ENCODE measurements around the gene SBF2. TPM values are rescaled to one million over a fixed set of nuclear protein-coding genes. Genes with fewer than 3 reads are reported as not detected.

SBF2 gene
- total RNA-seq, 2 experiments from 2014 or later: 7.0 to 7.1 TPM

- no peaks in the 10 kb centered on the region for H3K36me3 Mint-ChIP-seq
- ChIA-PET CTCF (interaction anchor here (0.9 to 1.7 kb wide), 4 partner anchors 9 to 52 kb away, joined by 3 to 7 read pairs (median 4); partner anchors contain the start of gene ADM), POLR2A (no interaction called here)
- H3K27me3 Mint-ChIP-seq: peaks cover 24% of the 10 kb centered on the region
- no peak for DNase-seq
- peaks cover 2% of the 10 kb centered on the region for H3K4me1 Mint-ChIP-seq (ENCODE audit: low read depth)
- intact Hi-C loops (cut with micrococcal nuclease): no loop called here
- no peak overlapping the region for H3K27ac Mint-ChIP-seq
- no peak overlapping the region for H3K4me3 Mint-ChIP-seq
- H3K9me3 Mint-ChIP-seq: no peaks in the 10 kb centered on the region
Observed at GRCh38 chr11:10314199-10315072, 20.4 kb upstream of the SBF2 start.

DNA sequence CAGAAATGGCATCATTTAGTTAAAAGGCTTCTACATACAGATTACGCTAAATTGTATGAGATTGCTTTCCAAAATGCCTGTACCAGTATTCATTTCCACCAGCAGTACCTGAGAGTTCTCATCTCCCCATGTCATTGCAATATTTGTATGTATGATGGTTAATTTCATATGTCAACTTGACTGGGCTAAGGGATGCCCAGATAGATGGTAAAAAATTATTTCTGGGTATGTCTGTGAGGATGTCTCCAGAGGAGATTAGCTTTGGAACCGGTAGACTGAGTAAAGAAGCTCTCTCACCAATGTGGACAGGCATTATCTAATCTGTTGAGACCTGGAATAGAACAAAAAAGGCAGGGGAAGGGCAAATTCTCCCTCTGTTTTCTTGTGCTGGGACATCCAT is 17.8 kb upstream of the SBF2 start:
- no peak for DNase-seq
- POLR2A ChIA-PET: no interaction called here
- H3K27me3 Mint-ChIP-seq: peaks cover 27% of the 10 kb centered on the region
- no peak overlapping the region for H3K27ac Mint-ChIP-seq
- intact Hi-C loops (cut with micrococcal nuclease): no loop called here
- H3K4me3 Mint-ChIP-seq: no peak overlapping the region
- no peaks in the 10 kb centered on the region for H3K36me3 Mint-ChIP-seq
- no peaks in the 10 kb centered on the region for H3K9me3 Mint-ChIP-seq
- peaks cover 14% of the 10 kb centered on the region for H3K4me1 Mint-ChIP-seq (ENCODE audit: low read depth)
- CTCF ChIA-PET: interaction anchor here (0.5 kb wide), 1 partner anchor 451 kb away, joined by 4 read pairs; no protein-coding TSS in a partner anchor

GRCh38 chr11:10310301-10310841 is 16.4 kb upstream of the SBF2 start:
- Mint-ChIP-seq H3K4me1 (ENCODE audit: low read depth) (peaks cover 26% of the 10 kb centered on the region), H3K27ac (no peak overlapping the region), H3K36me3 (no peaks in the 10 kb centered on the region), H3K9me3 (no peaks in the 10 kb centered on the region), H3K4me3 (no peak overlapping the region), H3K27me3 (peaks cover 34% of the 10 kb centered on the region)
- intact Hi-C loops (cut with micrococcal nuclease): no loop called here
- POLR2A ChIA-PET: no interaction called here
- no peak for DNase-seq
- CTCF ChIA-PET: interaction anchor here (0.6 to 4.6 kb wide), 8 partner anchors 12 to 551 kb away, joined by 3 to 96 read pairs (median 4); no protein-coding TSS in a partner anchor

DNA sequence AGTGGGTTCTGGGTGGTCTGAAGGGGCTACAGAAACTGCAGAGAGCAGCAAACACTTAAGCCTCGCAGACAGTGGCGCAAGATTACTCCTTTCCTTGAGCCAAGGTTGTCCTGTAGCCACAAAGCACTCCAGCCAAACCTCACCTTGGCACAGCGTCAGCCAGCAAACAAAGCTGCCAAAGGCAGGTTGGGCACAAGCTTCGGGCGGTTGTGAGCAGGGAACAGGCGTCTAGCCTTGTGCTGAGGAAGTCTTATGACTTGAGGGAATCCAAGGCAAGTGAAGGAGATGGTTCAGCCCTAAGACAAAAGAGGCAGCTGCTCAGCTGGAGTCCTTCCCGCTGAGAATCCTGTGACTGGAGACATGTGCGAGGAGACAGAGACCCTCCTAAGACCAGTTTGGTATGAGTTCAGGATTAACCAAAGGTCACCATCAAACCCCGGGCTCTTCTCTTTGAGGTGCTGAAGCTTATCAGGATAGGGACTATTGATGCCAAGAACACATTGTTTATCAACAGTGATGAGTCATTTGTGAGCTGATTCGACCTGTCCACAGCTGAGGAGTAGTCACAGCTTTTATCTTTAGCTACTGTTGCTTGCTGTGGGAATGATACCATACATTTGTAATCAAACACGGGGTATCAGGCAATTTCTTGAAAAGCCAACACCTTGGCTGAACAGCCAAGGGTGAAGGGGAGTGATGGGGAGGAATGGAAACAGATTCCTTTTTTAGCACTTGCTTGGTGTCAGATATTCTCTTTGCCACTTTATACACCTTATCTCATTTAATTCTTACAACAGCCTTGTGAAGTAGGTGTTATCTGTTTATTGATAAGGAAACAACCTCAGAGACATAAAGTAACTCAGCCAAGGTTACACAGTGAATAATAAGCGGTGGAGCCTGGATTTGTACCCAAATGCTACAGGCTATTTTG is 15.4 kb upstream of the SBF2 start:
- no peak for DNase-seq
- Mint-ChIP-seq H3K36me3 (no peaks in the 10 kb centered on the region), H3K27me3 (peaks cover 30% of the 10 kb centered on the region), H3K27ac (no peak overlapping the region), H3K4me3 (no peak overlapping the region), H3K9me3 (no peaks in the 10 kb centered on the region), H3K4me1 (ENCODE audit: low read depth) (peaks cover 29% of the 10 kb centered on the region)
- intact Hi-C loops (cut with micrococcal nuclease): loop anchor here (1.0 to 10.0 kb wide), 6 partner anchors 15 to 1625 kb away; partner anchors contain the start of genes AMPD3, RPL27A, SBF2 and TRIM66
- CTCF ChIA-PET: interaction anchor here (0.7 to 4.6 kb wide), 11 partner anchors 12 to 550 kb away, joined by 3 to 96 read pairs (median 8); no protein-coding TSS in a partner anchor
- POLR2A ChIA-PET: interaction anchor here (1.2 to 2.4 kb wide), 2 partner anchors 12 to 550 kb away, joined by 3 to 19 read pairs; no protein-coding TSS in a partner anchor

DNA sequence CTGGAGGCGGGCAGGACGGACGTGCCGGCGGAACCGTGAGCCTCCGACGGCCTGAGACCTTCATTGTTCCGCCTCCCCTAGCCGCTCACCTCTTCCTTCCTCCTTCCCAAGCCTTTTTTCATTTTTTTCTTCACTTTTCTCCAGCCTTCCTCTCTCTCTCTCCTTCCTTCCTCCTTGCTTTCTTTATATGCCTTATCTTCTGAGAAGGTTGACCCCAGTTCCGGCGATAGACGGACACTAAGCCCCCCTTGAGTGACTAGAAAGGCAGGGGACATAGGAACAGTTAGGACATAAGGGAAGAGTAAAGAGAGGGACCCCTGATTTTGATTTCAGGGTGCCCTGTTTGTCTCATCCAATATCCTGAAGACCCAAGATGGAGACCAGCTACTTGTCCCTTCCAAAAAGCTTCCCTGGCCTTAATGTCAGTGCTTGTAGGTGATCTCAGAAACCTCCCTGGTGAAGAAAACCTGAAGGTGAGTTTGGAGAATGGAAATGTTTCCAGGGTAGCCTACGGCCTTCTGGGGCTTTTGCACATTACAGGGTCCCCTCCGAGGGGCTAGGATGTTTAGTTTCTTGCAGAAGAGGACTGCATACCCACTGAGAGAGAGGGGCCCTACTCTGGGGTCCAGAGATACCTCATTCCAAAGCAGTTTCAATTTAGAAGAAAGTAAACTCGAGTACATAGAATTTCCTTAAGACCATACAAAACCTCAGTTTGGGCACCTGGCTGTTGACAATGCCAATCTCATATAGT is 14.4 kb upstream of the SBF2 start:
- intact Hi-C loops (cut with micrococcal nuclease): loop anchor here (1.0 to 10.0 kb wide), 6 partner anchors 14 to 1624 kb away; partner anchors contain the start of genes AMPD3, RPL27A, SBF2 and TRIM66
- Mint-ChIP-seq H3K4me1 (ENCODE audit: low read depth) (peaks cover 36% of the 10 kb centered on the region), H3K4me3 (peak overlapping the region; percentile 89), H3K9me3 (no peaks in the 10 kb centered on the region), H3K27ac (peak overlapping the region; percentile 71), H3K27me3 (peaks cover 37% of the 10 kb centered on the region), H3K36me3 (no peaks in the 10 kb centered on the region)
- ChIA-PET POLR2A (interaction anchor here (0.5 to 2.4 kb wide), 8 partner anchors 10 to 570 kb away, joined by 3 to 19 read pairs (median 3); no protein-coding TSS in a partner anchor), CTCF (interaction anchor here (0.6 to 4.7 kb wide), 33 partner anchors 10 to 774 kb away, joined by 3 to 96 read pairs (median 6); no protein-coding TSS in a partner anchor)
- no peak for DNase-seq

DNA sequence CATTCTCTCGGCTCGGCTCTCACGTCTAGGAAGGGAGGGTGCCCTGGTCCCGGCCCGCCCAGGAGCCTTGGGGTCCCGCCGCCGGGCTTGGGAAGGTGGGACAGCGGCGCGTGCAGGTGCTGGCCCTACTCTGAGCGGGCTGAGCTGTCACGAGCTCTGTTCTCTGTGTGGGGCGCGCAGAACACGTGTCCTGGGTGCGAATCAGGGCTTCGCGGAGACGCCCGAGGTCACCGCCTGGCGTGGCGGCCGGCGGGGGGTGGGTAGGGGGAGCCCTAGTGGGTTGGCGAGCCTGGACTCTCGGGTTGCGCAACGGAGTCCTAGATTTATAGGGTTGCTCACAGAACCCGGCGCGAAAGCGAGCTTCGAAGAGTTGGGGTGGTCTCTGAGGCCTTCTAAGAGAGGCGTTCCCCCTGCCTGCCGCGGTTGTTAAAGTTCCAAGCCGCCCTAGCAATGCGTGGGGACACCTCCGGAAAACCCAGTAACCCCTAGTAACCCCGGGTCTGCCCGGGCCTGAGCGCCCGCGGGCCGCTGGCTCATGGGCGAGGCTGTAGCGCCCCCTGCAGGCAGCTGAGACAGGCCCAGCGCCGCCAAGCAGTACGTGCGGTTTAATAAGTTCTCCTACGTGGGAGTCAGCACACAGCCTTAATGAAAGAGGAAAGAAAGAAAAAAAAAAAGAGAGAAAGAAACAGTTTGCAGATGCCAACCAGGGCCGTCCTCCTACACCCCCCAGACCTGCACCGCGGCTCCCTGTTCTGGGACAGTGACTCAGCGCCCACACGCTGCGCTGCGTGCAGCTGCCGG is 13.6 kb upstream of the SBF2 start:
- peak; percentile 90 for DNase-seq
- intact Hi-C loops (cut with micrococcal nuclease): loop anchor here (1.0 to 10.0 kb wide), 9 partner anchors 13 to 1623 kb away; partner anchors contain the start of genes AMPD3, RPL27A, SBF2 and TRIM66
- Mint-ChIP-seq H3K4me1 (ENCODE audit: low read depth) (peaks cover 38% of the 10 kb centered on the region), H3K36me3 (peaks cover 2% of the 10 kb centered on the region), H3K27ac (peak overlapping the region; percentile 71), H3K4me3 (peak overlapping the region; percentile 89), H3K27me3 (peaks cover 42% of the 10 kb centered on the region), H3K9me3 (no peaks in the 10 kb centered on the region)
- POLR2A ChIA-PET: interaction anchor here (0.6 to 2.4 kb wide), 6 partner anchors 9 to 733 kb away, joined by 3 to 19 read pairs (median 3); no protein-coding TSS in a partner anchor
- CTCF ChIA-PET: interaction anchor here (0.6 to 4.7 kb wide), 36 partner anchors 10 to 1027 kb away, joined by 3 to 96 read pairs (median 4); no protein-coding TSS in a partner anchor

- peak overlapping the region; percentile 89 for H3K4me3 Mint-ChIP-seq
- H3K27ac Mint-ChIP-seq: no peak overlapping the region
- DNase-seq: no peak
- intact Hi-C loops (cut with micrococcal nuclease): loop anchor here (1.0 to 10.0 kb wide), 7 partner anchors 99 to 1622 kb away; partner anchors contain the start of genes AMPD3, RPL27A, TRIM66 and ZNF143
- H3K4me1 Mint-ChIP-seq (ENCODE audit: low read depth): peaks cover 38% of the 10 kb centered on the region
- peaks cover 43% of the 10 kb centered on the region for H3K27me3 Mint-ChIP-seq
- ChIA-PET POLR2A (interaction anchor here (0.6 to 2.4 kb wide), 3 partner anchors 8 to 733 kb away, joined by 3 to 19 read pairs (median 7); no protein-coding TSS in a partner anchor), CTCF (interaction anchor here (0.6 to 4.7 kb wide), 25 partner anchors 10 to 1026 kb away, joined by 3 to 96 read pairs (median 8); no protein-coding TSS in a partner anchor)
- peaks cover 2% of the 10 kb centered on the region for H3K36me3 Mint-ChIP-seq
- no peaks in the 10 kb centered on the region for H3K9me3 Mint-ChIP-seq
Observed at GRCh38 chr11:10307022-10307399, 13.0 kb upstream of the SBF2 start.

DNA sequence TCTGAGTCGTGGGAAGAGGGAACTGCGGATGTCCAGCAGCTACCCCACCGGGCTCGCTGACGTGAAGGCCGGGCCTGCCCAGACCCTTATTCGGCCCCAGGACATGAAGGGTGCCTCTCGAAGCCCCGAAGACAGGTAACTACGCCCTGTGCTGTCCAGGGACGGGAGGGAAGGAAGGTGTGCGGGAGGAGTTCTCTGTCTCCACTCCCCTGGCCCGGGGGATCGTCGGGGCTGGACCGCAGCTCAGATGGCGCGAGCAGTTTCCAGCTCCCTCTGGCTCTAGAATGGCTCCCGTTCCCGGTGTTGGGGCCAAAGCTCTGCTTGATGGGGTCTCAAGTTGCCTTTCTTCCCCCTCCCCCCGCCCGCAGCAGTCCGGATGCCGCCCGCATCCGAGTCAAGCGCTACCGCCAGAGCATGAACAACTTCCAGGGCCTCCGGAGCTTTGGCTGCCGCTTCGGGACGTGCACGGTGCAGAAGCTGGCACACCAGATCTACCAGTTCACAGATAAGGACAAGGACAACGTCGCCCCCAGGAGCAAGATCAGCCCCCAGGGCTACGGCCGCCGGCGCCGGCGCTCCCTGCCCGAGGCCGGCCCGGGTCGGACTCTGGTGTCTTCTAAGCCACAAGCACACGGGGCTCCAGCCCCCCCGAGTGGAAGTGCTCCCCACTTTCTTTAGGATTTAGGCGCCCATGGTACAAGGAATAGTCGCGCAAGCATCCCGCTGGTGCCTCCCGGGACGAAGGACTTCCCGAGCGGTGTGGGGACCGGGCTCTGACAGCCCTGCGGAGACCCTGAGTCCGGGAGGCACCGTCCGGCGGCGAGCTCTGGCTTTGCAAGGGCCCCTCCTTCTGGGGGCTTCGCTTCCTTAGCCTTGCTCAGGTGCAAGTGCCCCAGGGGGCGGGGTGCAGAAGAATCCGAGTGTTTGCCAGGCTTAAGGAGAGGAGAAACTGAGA is 12.2 kb upstream of the SBF2 start:
- peaks cover 2% of the 10 kb centered on the region for H3K36me3 Mint-ChIP-seq
- DNase-seq: peak; percentile 33
- no peak overlapping the region for H3K27ac Mint-ChIP-seq
- ChIA-PET CTCF (interaction anchor here (0.6 to 4.7 kb wide), 12 partner anchors 8 to 547 kb away, joined by 3 to 58 read pairs (median 6); no protein-coding TSS in a partner anchor), POLR2A (interaction anchor here (1.0 to 3.5 kb wide), 3 partner anchors 7 to 1624 kb away, joined by 3 to 18 read pairs (median 7); partner anchors contain the start of genes RPL27A and TRIM66)
- intact Hi-C loops (cut with micrococcal nuclease): loop anchor here (1.0 to 10.0 kb wide), 5 partner anchors 60 to 1621 kb away; partner anchors contain the start of genes AMPD3, RPL27A, TRIM66 and ZNF143
- no peaks in the 10 kb centered on the region for H3K9me3 Mint-ChIP-seq
- peaks cover 38% of the 10 kb centered on the region for H3K4me1 Mint-ChIP-seq (ENCODE audit: low read depth)
- H3K27me3 Mint-ChIP-seq: peaks cover 46% of the 10 kb centered on the region
- peak overlapping the region; percentile 89 for H3K4me3 Mint-ChIP-seq
